Hepatic stellate cell (primary cell): Measurements from ENCODE around the gene PLEKHA6.

Source experiments
- DNase-seq: peaks from one replicate; pipeline ENCODE4 v3.0.0; 2011; ENCODE audit warnings: low spot score

PLEKHA6 gene

GRCh38 chr1:204380293-204380831, 20.6 kb upstream of the PLEKHA6 start:
- DNase-seq, result no peak

- DNase-seq, result peak; percentile 37
These were observed 18.3 kb upstream of the PLEKHA6 start for GRCh38 chr1:204377800-204378668.

GRCh38 chr1:204376919-204377799, 17.4 kb upstream of the PLEKHA6 start:
- DNase-seq, result no peak

- DNase-seq, result no peak
These were observed 16.7 kb upstream of the PLEKHA6 start for GRCh38 chr1:204376465-204376864.

GRCh38 chr1:204373911-204374310, 14.2 kb upstream of the PLEKHA6 start:
- DNase-seq, result no peak

GRCh38 chr1:204370176-204370575, 10.4 kb upstream of the PLEKHA6 start:
- DNase-seq, result no peak

GRCh38 chr1:204368996-204369726, 9.4 kb upstream of the PLEKHA6 start:
- DNase-seq, result no peak

- no peak for DNase-seq
These were observed 8.2 kb upstream of the PLEKHA6 start for GRCh38 chr1:204367956-204368355.

GRCh38 chr1:204367193-204367858, 7.6 kb upstream of the PLEKHA6 start:
- DNase-seq, result no peak

GRCh38 chr1:204366759-204367158, 7.0 kb upstream of the PLEKHA6 start:
- DNase-seq, result no peak

- peak; percentile 69 for DNase-seq
These were observed 3.8 kb upstream of the PLEKHA6 start for GRCh38 chr1:204363335-204364114.

GRCh38 chr1:204362984-204363334, 3.2 kb upstream of the PLEKHA6 start:
- no peak for DNase-seq

- no peak for DNase-seq
These were observed 2.1 kb upstream of the PLEKHA6 start for GRCh38 chr1:204361781-204362180.

- no peak for DNase-seq
These were observed 1.6 kb upstream of the PLEKHA6 start for GRCh38 chr1:204361341-204361771.

- DNase-seq, result no peak
These were observed 585 bp upstream of the PLEKHA6 start for GRCh38 chr1:204360314-204360713.

- no peak for DNase-seq
These were observed 627 bp downstream of the PLEKHA6 start for GRCh38 chr1:204359131-204359473.

- no peak for DNase-seq
These were observed 1.1 kb downstream of the PLEKHA6 start for GRCh38 chr1:204358605-204359004.

GRCh38 chr1:204357551-204358490, 1.9 kb downstream of the PLEKHA6 start:
- no peak for DNase-seq

GRCh38 chr1:204356997-204357396, 2.7 kb downstream of the PLEKHA6 start:
- DNase-seq, result peak; percentile 44

GRCh38 chr1:204355913-204356312, 3.8 kb downstream of the PLEKHA6 start:
- DNase-seq, result no peak
